GM12872 (cell line): ENCODE measurements around the gene STK39.

Experiments used
- TF ChIP-seq, protein P1 (sequence below): IDR thresholded peaks from 3 replicates; pipeline ENCODE4 v1.5.1; 2011; ENCODE audit warnings: low read depth, mild to moderate bottlenecking, low read length, moderate library complexity; ENCODE audit not compliant: insufficient read depth

STK39 gene

DNA sequence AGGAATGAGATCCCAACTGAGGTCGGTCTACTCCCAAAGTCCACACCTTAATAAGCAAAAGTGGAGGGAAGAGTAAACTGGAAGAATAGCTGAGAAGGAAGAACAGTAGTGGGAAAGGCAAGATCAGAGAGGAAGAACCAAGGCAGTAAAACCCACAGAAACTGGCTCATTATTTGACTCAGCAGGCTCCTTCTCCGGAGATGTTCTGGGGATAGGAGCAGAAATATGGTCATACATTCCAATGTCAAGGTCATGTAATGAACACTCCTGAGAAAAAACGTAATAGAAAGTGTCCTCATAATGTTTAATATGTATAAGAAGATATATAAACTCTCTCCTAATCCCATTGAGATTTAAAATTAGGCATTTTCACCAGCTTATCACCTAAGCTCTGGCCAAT is 39.5 kb downstream of the STK39 start:
- TF ChIP-seq, protein P1, sequence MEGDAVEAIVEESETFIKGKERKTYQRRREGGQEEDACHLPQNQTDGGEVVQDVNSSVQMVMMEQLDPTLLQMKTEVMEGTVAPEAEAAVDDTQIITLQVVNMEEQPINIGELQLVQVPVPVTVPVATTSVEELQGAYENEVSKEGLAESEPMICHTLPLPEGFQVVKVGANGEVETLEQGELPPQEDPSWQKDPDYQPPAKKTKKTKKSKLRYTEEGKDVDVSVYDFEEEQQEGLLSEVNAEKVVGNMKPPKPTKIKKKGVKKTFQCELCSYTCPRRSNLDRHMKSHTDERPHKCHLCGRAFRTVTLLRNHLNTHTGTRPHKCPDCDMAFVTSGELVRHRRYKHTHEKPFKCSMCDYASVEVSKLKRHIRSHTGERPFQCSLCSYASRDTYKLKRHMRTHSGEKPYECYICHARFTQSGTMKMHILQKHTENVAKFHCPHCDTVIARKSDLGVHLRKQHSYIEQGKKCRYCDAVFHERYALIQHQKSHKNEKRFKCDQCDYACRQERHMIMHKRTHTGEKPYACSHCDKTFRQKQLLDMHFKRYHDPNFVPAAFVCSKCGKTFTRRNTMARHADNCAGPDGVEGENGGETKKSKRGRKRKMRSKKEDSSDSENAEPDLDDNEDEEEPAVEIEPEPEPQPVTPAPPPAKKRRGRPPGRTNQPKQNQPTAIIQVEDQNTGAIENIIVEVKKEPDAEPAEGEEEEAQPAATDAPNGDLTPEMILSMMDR = no peak

DNA sequence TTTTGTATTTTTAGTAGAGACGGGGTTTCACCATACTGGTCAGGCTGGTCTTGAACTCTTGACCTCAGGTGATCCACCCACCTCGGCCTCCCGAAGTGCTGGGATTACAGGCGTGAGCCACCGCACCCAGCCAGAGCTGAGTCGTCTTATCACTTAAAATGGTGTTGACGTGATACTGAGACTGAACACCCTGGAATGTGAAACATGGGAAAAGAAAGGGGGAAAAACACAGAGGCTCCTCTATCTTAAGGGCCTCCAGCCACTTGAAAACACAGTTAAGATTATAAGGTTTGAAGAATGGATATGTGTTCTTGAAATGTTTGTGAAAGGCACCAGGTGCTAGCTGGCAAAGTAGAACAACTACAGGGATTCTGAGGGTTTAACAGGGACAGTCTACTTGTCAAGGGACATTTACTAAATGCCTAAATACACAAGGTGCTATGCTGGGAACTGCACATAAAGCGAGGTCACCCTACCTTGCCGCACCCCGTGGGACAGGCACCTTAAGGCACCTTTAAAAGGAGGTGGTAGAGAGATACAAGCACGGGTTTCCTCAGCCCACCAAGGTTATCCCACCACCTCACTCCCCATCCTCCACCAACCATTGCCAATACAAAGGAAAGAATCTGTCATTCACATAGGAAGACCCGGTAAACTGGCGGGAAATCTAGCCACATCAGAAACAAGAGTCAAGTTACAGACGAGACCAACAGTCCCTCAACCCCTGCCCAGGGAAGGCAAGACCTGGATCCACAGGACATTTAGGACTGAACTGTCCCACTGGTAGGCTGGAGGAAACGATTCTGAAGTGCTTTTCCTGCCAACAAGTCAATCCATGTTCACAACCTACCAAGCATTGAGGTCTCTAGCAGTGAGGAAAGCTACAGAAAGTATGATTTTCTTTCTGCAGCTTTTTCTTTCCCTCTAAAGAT is 43.4 kb downstream of the STK39 start:
- TF ChIP-seq, protein P1 = no peak

DNA sequence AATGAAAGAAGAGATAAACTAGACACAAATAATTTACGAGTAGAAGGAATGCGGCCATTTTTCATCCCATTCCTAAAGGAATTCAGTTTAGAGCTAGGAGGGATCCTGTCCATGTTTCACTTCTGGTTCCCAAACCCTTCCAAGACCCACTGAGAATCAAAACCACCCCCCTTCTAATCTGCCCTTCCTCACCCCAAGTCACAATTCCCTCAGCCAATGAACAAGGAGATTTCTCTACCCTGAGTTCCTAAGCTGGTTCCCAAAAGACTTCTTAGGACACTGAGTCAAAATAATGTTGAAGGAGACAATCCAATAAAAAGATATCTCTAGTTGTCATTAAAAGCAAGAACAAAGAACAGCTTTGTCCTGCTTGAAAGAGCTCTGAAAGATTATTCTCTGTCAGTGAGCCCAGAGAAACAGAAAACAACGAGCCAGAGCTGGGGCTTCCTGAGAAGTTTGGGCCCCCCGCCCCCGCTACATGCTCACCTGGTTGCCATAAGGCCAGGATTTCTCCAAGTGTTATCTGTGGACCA is 45.7 kb downstream of the STK39 start:
- TF ChIP-seq, protein P1 = no peak

DNA sequence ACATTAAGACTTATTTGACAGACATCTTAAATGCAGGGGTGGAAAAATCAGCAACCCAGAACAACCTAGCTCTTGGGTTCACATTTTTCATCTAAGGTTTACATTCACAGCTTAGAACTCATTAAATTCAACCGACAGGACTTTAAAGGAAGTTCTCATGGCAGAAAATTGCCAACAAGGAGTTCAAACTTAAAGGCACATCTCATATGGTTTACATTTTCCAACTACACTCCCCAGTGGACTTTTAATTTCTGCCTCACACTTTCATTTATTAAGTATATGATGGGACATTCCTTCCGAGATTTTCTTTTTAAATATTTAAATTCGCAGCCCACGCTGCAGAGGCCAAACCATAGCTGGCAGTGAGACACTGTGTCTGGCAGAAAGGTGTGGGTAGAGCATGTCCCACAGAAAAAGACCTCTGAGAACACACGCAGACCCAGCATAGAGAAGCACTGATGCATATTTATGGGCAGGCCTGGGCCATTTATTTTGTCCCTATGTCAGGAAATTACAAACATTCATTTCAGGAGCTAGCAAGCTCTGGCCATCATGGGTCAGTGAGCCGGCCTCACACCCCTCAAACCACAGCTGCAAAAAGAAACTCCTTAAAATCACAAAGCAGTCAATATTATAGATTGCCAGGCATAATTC is 46.3 kb downstream of the STK39 start:
- TF ChIP-seq, protein P1 = no peak

GRCh38 chr2:168198476-168199207 is 48.8 kb downstream of the STK39 start:
- TF ChIP-seq, protein P1 = no peak

DNA sequence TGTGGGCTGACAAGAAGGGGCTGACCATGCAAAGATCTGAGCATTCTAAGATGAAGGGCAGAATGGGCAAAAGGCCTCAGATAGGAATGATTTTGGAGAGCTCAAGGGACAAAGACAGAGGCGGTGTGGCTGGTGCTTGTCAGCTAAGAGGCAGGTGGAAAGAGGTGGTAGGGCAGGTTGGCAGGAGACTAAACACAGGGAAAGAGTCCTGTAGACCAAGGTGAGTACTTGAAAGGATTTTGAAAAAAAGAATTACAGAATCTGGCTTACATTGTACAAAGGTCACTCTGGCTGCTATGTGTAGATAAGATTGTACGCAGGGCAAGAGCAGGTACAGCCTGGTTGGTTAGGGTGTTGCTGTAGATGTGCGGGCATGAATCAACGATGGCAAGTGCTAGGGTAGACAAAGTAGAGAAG is 50.6 kb downstream of the STK39 start:
- TF ChIP-seq, protein P1 = no peak

DNA sequence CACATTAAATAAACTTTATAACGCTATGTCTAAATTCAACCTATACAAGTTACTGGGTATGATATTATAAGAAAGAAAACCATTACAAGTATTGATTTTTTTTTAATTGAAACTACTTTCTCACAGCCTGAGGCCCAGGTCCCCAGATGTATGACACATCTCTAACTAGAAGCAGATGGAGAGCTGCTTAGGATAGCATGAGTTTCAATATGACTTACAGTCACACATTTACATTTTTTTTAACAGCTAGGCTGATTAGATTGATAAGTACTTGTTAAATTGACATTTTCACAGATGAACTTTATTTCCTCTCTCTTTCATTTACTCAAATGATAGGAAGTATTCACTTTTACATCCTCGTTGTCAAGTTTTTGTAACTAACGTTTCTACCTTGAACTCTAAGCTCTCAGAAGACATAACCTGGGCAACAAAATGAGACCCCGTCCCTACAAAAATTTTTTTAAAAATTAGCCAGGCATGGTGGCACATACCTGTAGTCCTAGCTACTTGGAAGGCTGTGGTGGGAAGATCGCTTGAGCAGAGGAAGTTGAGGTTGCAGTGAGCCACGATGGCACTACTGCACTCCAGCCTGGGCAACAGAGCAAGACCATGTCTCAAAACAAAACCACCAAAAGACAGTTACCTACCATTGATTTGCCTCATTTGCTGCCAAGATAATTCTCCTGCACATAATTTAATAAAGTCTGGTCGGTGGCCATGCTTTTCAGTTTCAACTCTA is 52.4 kb downstream of the STK39 start:
- TF ChIP-seq, protein P1 = no peak
